HCT116 (cell line): ENCODE measurements around the gene TNFRSF18. TPM values are rescaled to one million over a fixed set of nuclear protein-coding genes. Genes with fewer than 3 reads are reported as not detected.

ENCODE experiments used
- ATAC-seq: fragments of 200-7000 bp; cut with Tn5 transposase; 2 replicates; pipeline ENCODE4 v1.9.1; 2020; ENCODE audit warnings: mild to moderate bottlenecking, moderate library complexity
- BruUV-seq: library from RNA; stranded (reverse); fragments of 400-500 nt; replicated peaks from 2 replicates; lab custom pipeline; 2021; lab: Mats Ljungman, UMichigan
- CTCF ChIA-PET: fragments of 300-600 bp; sonication (Branson Sonifier 250); formaldehyde crosslinking; loops from one replicate; lab custom pipeline; 2021; ENCODE audit warnings: antibody characterized with exemption; lab: Charles Lee
- POLR2A ChIA-PET: fragments of 300-600, 350-600 bp; sonication (Branson Sonifier 250); formaldehyde crosslinking; loops from one replicate; lab custom pipeline; 2021; ENCODE audit warnings: antibody characterized with exemption; lab: Charles Lee
- RAD21 ChIA-PET, 2 experiments: fragments of 300-600 bp; sonication (Branson Sonifier 250); formaldehyde crosslinking; loops; one replicate each; lab custom pipeline; 2023; ENCODE audit warnings: low total read pairs in 2 of 2; ENCODE audit not compliant: uncharacterized antibody in 2 of 2, unreplicated experiment in 2 of 2, low non-redundant PET in 1 of 2; lab: Charles Lee
- DNase-seq: peaks from one replicate; pipeline ENCODE4 v3.0.0-alpha.2; 2010; ENCODE audit warnings: low read depth, low spot score
- H2AFZ ChIP-seq: fragments of 200-600 bp; shearing (Covaris generic), sonication (generic); 2 replicates; pipeline ENCODE4 v1.6.1; 2017; ENCODE audit warnings: low read depth, mixed run types, mixed read lengths, antibody characterized with exemption, low read length; ENCODE audit not compliant: poor library complexity, severe bottlenecking
- H3K27ac ChIP-seq: 2 replicates; pipeline ENCODE4 v1.5.1; 2012; ENCODE audit warnings: low read depth, low read length
- H3K27me3 ChIP-seq: fragments of 200-600 bp; sonication (generic); 2 replicates; pipeline ENCODE4 v1.6.1; 2016; ENCODE audit warnings: mixed run types, low read length, mixed read lengths; ENCODE audit not compliant: insufficient read depth
- H3K36me3 ChIP-seq, 2 experiments: fragments of 200-500 bp in 1 of 2; fragments of 200-600 bp in 1 of 2; sonication (Bioruptor generic) in 1 of 2; sonication (generic) in 1 of 2; 2 replicates each; pipeline versions ENCODE4 v1.5.1 to v1.6.1; 2014 to 2016; ENCODE audit warnings: low read length in 2 of 2, inconsistent platforms in 1 of 2, mixed read lengths in 1 of 2, mixed run types in 1 of 2; ENCODE audit not compliant: insufficient read depth in 2 of 2, control insufficient read depth in 1 of 2
- H3K4me1 ChIP-seq, 2 experiments: fragments of 200-600 bp in 1 of 2; sonication (generic) in 1 of 2; 2 replicates each; pipeline versions ENCODE4 v1.5.1 to v1.6.1; 2012 to 2017; ENCODE audit warnings: low read length in 2 of 2, inconsistent platforms in 1 of 2, mild to moderate bottlenecking in 1 of 2, mixed read lengths in 1 of 2, mixed run types in 1 of 2, moderate library complexity in 1 of 2; ENCODE audit not compliant: insufficient read depth in 2 of 2, control insufficient read depth in 1 of 2
- H3K4me2 ChIP-seq: fragments of 200-600 bp; sonication (generic); 2 replicates; pipeline ENCODE4 v1.6.1; 2017; ENCODE audit warnings: mixed run types, low read length, mixed read lengths
- H3K4me3 ChIP-seq, 2 experiments: fragments of 200-600 bp in 1 of 2; sonication (generic) in 1 of 2; replicated peaks in 1 of 2; 2 replicates each; pipeline ENCODE4 v1.5.1; 2011 to 2016; ENCODE audit warnings: low read length in 2 of 2, control low read depth in 1 of 2, low read depth in 1 of 2, mild to moderate bottlenecking in 1 of 2, mixed read lengths in 1 of 2, mixed run types in 1 of 2
- H3K79me2 ChIP-seq: fragments of 200-600 bp; sonication (generic); 2 replicates; pipeline ENCODE4 v1.6.1; 2017; ENCODE audit warnings: mild to moderate bottlenecking, mixed run types, low read length, moderate library complexity, mixed read lengths; ENCODE audit not compliant: insufficient read depth
- H3K9ac ChIP-seq: fragments of 200-600 bp; sonication (generic); 2 replicates; pipeline ENCODE4 v1.6.1; 2016; ENCODE audit warnings: low read length, mixed read lengths
- H3K9me2 ChIP-seq: fragments of 200-600 bp; sonication (generic), shearing (Covaris generic); 2 replicates; pipeline ENCODE4 v1.6.1; 2017; ENCODE audit warnings: mixed run types, mild to moderate bottlenecking, moderate library complexity; ENCODE audit not compliant: insufficient read depth
- H3K9me3 ChIP-seq, 2 experiments: fragments of 200-500 bp in 1 of 2; fragments of 200-600 bp in 1 of 2; sonication (Bioruptor generic) in 1 of 2; sonication (generic) in 1 of 2; 2 replicates each; pipeline ENCODE4 v1.6.1; 2014 to 2017; ENCODE audit warnings: low read length in 2 of 2, mixed read lengths in 2 of 2, inconsistent platforms in 1 of 2, low read depth in 1 of 2, mild to moderate bottlenecking in 1 of 2, mixed run types in 1 of 2, moderate library complexity in 1 of 2; ENCODE audit not compliant: control insufficient read depth in 1 of 2, insufficient read depth in 1 of 2
- H4K20me1 ChIP-seq: fragments of 200-600 bp; sonication (generic), shearing (Covaris generic); 2 replicates; pipeline ENCODE4 v1.6.1; 2017; ENCODE audit warnings: mixed run types, mild to moderate bottlenecking, moderate library complexity; ENCODE audit not compliant: insufficient read depth
- EGR1 ChIP-seq: IDR thresholded peaks from 2 replicates; pipeline ENCODE4 v1.6.1; 2012; ENCODE audit warnings: low read depth
- ELF1 ChIP-seq: IDR thresholded peaks from 2 replicates; pipeline ENCODE4 v1.6.1; 2012; ENCODE audit warnings: low read depth, borderline replicate concordance
- EZH2 ChIP-seq: fragments of 200-600 bp; sonication (generic); IDR thresholded peaks from 2 replicates; pipeline ENCODE4 v1.6.1; 2017; ENCODE audit warnings: antibody characterized with exemption, mixed run types
- EZH2phosphoT487 ChIP-seq: fragments of 200-600 bp; IDR thresholded peaks from 2 replicates; pipeline ENCODE4 v1.6.1; 2018; ENCODE audit warnings: antibody characterized with exemption, borderline replicate concordance
- POLR2A ChIP-seq: IDR thresholded peaks from 2 replicates; pipeline ENCODE4 v1.7.0; 2011; ENCODE audit warnings: borderline replicate concordance; ENCODE audit not compliant: insufficient read depth, insufficient read length; ENCODE audit errors: extremely low read depth
- RAD21 ChIP-seq: IDR thresholded peaks from 2 replicates; pipeline ENCODE4 v1.6.1; 2012; ENCODE audit warnings: low read depth, mild to moderate bottlenecking
- SIN3A ChIP-seq: IDR thresholded peaks from 2 replicates; pipeline ENCODE4 v1.6.1; 2012; ENCODE audit warnings: low read depth
- SRF ChIP-seq: IDR thresholded peaks from 2 replicates; pipeline ENCODE4 v1.6.1; 2012; ENCODE audit warnings: low read depth
- TCF7L2 ChIP-seq: IDR thresholded peaks from 2 replicates; pipeline ENCODE4 v1.7.0; 2011; ENCODE audit warnings: borderline replicate concordance, inconsistent platforms; ENCODE audit not compliant: insufficient read depth, insufficient read length; ENCODE audit errors: extremely low read depth
- ZFX ChIP-seq: fragments of 450-650 bp; IDR thresholded peaks from 2 replicates; pipeline ENCODE4 v1.6.1; 2017
- intact Hi-C: fragments of 100-400 bp; cut with micrococcal nuclease; formaldehyde crosslinking; loops from 2 replicates; pipeline ENCODE4 v1.10.0; 2022
- total RNA-seq: library from RNA; stranded (reverse); gene quantifications from one replicate; pipeline ENCODE4 v1.2.1, GENCODE V29; 2021; ENCODE audit not compliant: unreplicated experiment
- TF ChIP-seq, protein P1 (sequence below): IDR thresholded peaks from 2 replicates; pipeline ENCODE4 v1.6.1; 2012
- TF ChIP-seq, protein P2 (sequence below): IDR thresholded peaks from 2 replicates; pipeline ENCODE4 v1.6.1; 2011; ENCODE audit warnings: mild to moderate bottlenecking, low read length, moderate library complexity; ENCODE audit not compliant: insufficient replicate concordance; ENCODE audit errors: extremely low read depth
- TF ChIP-seq, protein P3 (sequence below): IDR thresholded peaks from 2 replicates; pipeline ENCODE4 v1.6.1; 2012; ENCODE audit warnings: low read depth

The TNFRSF18 gene
- total RNA-seq, 1 experiment from 2014 or later = 56.2 TPM

DNA sequence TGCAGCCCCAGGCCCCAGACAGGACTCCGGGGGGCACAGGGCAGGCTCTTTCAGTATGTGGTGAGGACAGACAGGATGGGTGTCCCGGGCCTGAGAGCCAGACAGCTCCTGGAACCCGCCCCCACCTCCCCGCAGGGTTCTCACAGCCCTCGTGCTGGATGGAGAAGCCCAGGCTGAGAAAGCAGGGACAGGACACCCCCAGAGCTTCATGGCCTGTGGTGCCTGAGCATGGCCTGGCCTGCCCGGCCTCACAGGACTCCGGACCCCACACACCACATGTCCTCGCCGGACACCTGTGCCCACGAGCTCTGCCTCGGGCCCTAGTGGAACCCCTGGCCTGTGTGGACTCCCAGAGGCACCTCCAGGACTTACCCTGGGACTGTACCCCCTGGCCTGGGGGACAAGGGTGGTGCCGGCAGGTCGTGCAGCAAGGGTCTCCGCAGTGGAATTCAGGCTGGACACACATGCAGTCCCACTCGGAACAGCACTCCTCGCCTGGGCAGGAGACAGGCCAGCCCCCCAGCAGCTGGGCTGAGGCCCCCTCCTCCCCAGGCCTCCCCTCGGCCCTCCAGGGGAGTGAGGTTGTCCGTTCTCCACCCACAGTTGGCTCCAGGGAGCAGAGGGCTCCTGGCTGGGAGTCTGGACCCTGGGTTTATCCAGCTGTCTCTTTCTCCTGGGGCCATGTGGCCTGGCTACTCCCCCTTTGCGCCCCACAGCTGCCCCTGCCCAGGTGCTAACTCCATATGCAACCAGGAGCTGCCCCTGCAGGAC is 1.2 kb downstream of the TNFRSF18 start:
- Histone ChIP-seq H3K9ac (peak overlapping the region; percentile 83), H4K20me1 (no peaks in the 10 kb centered on the region), H3K4me1 (peaks cover 30 to 43% of the 10 kb centered on the region in 2 experiments), H3K79me2 (peaks cover 8% of the 10 kb centered on the region; the same call in 1 of the 2 replicates), H3K9me2 (no peaks in the 10 kb centered on the region), H3K27ac (peak overlapping the region; percentile 94), H3K27me3 (no peaks in the 10 kb centered on the region), H3K4me2 (peak overlapping the region; percentile 97), H3K4me3 (peak overlapping the region; percentile 67 to 70), H3K9me3 (no peaks in the 10 kb centered on the region), H2AFZ (no peak overlapping the region), H3K36me3 (no peaks in the 10 kb centered on the region)
- intact Hi-C loops = loop anchor here (5.0 kb wide), 1 partner anchor 43 kb away; no protein-coding TSS in a partner anchor
- ChIA-PET CTCF (no interaction called here), POLR2A (no interaction called here), RAD21 (no interaction called here)
- DNase-seq (no peak), ATAC-seq (no peak)
- no peak for TF ChIP-seq ZFX
- no TSS peak for BruUV-seq

DNA sequence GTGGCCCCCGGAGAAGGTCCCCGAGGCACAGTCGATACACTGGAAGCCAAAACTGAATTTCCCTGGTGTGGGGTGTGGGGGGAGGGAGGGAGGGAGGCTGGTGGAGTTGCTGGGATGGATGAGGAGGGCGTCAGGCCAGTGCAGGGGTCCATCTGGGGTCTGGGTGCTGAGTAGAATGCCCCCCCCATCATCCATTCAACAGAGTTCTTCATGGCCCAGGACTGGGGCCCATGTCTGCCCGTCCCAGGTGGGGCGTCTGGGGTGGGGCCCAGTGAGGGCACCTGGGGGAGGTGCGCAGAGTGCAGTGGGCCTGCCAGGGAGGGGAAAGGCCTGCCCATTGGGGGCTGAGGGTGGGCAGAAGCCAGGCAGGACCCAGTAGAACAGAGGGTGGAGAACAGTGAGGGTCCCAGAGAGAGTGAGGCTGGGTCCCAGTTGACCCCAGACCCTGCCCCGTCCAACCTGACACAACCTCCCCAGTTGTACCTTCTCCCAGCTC is 1.9 kb downstream of the TNFRSF18 start:
- Histone ChIP-seq H3K36me3 (no peaks in the 10 kb centered on the region), H4K20me1 (no peaks in the 10 kb centered on the region), H3K4me3 (no peak overlapping the region), H2AFZ (no peak overlapping the region), H3K27me3 (no peaks in the 10 kb centered on the region), H3K9me3 (no peaks in the 10 kb centered on the region), H3K9ac (no peak overlapping the region), H3K79me2 (peaks cover 8% of the 10 kb centered on the region; the same call in 1 of the 2 replicates), H3K4me2 (0 out of 2 replicates have a peak overlapping the region, but pooled peaks have one; percentile 97), H3K27ac (peak overlapping the region; percentile 94; the same call in 1 of the 2 replicates), H3K4me1 (peaks cover 30 to 43% of the 10 kb centered on the region in 2 experiments), H3K9me2 (no peaks in the 10 kb centered on the region)
- RAD21 ChIA-PET = no interaction called here
- intact Hi-C loops = no loop called here
- ATAC-seq (no peak), DNase-seq (no peak)
- CTCF ChIA-PET = no interaction called here
- POLR2A ChIA-PET = no interaction called here
- BruUV-seq = no TSS peak
- TF ChIP-seq POLR2A (no peak), EZH2phosphoT487 (no peak), EZH2 (no peak), EGR1 (no peak), ZFX (no peak), SIN3A (no peak), SRF (no peak), TCF7L2 (no peak), ELF1 (no peak), RAD21 (no peak)
- TF ChIP-seq, protein P1, sequence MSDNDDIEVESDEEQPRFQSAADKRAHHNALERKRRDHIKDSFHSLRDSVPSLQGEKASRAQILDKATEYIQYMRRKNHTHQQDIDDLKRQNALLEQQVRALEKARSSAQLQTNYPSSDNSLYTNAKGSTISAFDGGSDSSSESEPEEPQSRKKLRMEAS = no peak
- TF ChIP-seq, protein P2, sequence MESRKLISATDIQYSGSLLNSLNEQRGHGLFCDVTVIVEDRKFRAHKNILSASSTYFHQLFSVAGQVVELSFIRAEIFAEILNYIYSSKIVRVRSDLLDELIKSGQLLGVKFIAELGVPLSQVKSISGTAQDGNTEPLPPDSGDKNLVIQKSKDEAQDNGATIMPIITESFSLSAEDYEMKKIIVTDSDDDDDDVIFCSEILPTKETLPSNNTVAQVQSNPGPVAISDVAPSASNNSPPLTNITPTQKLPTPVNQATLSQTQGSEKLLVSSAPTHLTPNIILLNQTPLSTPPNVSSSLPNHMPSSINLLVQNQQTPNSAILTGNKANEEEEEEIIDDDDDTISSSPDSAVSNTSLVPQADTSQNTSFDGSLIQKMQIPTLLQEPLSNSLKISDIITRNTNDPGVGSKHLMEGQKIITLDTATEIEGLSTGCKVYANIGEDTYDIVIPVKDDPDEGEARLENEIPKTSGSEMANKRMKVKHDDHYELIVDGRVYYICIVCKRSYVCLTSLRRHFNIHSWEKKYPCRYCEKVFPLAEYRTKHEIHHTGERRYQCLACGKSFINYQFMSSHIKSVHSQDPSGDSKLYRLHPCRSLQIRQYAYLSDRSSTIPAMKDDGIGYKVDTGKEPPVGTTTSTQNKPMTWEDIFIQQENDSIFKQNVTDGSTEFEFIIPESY = no peak
- TF ChIP-seq, protein P3, sequence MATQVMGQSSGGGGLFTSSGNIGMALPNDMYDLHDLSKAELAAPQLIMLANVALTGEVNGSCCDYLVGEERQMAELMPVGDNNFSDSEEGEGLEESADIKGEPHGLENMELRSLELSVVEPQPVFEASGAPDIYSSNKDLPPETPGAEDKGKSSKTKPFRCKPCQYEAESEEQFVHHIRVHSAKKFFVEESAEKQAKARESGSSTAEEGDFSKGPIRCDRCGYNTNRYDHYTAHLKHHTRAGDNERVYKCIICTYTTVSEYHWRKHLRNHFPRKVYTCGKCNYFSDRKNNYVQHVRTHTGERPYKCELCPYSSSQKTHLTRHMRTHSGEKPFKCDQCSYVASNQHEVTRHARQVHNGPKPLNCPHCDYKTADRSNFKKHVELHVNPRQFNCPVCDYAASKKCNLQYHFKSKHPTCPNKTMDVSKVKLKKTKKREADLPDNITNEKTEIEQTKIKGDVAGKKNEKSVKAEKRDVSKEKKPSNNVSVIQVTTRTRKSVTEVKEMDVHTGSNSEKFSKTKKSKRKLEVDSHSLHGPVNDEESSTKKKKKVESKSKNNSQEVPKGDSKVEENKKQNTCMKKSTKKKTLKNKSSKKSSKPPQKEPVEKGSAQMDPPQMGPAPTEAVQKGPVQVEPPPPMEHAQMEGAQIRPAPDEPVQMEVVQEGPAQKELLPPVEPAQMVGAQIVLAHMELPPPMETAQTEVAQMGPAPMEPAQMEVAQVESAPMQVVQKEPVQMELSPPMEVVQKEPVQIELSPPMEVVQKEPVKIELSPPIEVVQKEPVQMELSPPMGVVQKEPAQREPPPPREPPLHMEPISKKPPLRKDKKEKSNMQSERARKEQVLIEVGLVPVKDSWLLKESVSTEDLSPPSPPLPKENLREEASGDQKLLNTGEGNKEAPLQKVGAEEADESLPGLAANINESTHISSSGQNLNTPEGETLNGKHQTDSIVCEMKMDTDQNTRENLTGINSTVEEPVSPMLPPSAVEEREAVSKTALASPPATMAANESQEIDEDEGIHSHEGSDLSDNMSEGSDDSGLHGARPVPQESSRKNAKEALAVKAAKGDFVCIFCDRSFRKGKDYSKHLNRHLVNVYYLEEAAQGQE = no peak
